Muscle of leg (tissue), 11 donors: ENCODE results near the gene FCRL2. TPM values are rescaled to one million over a fixed set of nuclear protein-coding genes. Genes with fewer than 3 reads are reported as not detected.

Experiments used
- DNase-seq: peaks from one replicate; pipeline ENCODE4 v3.0.0; 2013
- H3K27ac ChIP-seq: one replicate; pipeline ENCODE4 v1.5.1; 2013; ENCODE audit warnings: mild to moderate bottlenecking, low read length, control low read depth
- H3K27me3 ChIP-seq: one replicate; pipeline ENCODE4 v1.6.1; 2013; ENCODE audit warnings: low read length; ENCODE audit not compliant: control insufficient read depth, insufficient read depth
- H3K36me3 ChIP-seq: one replicate; pipeline ENCODE4 v1.6.1; 2013; ENCODE audit warnings: low read length; ENCODE audit not compliant: control insufficient read depth, insufficient read depth
- H3K4me1 ChIP-seq: one replicate; pipeline ENCODE4 v1.6.1; 2013; ENCODE audit warnings: low read length; ENCODE audit not compliant: control insufficient read depth, insufficient read depth
- H3K4me3 ChIP-seq: one replicate; pipeline ENCODE4 v1.5.1; 2013; ENCODE audit warnings: low read length, control low read depth
- H3K9me3 ChIP-seq: replicated peaks from 2 replicates; pipeline ENCODE4 v1.6.1; 2013; ENCODE audit warnings: low read depth, low read length; ENCODE audit not compliant: control insufficient read depth
- WGBS: methylation state at CpG from one replicate; pipeline ENCODE4 v1.1.5; 2013; ENCODE audit warnings: missing lambda C conversion rate; ENCODE audit not compliant: insufficient coverage; 5-methylcytosine and 5-hydroxymethylcytosine counted together
- polyA plus RNA-seq, 8 donors: library from polyadenylated mRNA; unstranded; fragments of 120-200 nt; gene quantifications; one replicate each; pipeline versions ENCODE4 v1.2.1 to v1.2.3, GENCODE V29; 2013; ENCODE audit warnings: inconsistent platforms in 1 of 8, low replicate concordance in 1 of 8; ENCODE audit not compliant: insufficient read length in 8 of 8, insufficient read depth in 1 of 8
- total RNA-seq: library from RNA; stranded (reverse); fragments of 120-200 nt; gene quantifications from one replicate; pipeline ENCODE4 v1.2.4, GENCODE V29; 2013

FCRL2 gene
- total and polyA plus RNA-seq, 9 donors = 0.08 to 0.34 (median 0.12) TPM; not detected in 6

DNA sequence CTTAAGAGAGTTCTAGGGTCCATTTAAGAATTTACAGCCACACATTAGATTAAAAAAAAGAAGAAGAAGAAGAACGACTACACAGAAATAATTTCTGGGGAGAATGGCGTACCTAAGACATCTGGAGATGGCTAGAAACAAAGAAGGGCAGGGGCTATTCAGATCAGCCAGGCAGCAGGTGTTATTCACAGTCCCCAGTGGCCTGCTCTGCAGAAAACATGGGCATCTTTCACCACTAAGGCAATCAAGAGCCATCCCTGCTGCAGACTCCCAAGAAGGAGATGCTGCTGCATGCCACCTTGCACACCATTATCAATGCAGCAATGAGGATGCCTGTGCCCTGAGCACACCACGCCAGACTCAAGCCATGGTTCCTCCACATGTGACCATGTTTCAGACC lies 7.9 kb upstream of the FCRL2 start:
- no peaks in the 10 kb centered on the region for H3K27me3 ChIP-seq
- H3K4me3 ChIP-seq = no peak overlapping the region

DNA sequence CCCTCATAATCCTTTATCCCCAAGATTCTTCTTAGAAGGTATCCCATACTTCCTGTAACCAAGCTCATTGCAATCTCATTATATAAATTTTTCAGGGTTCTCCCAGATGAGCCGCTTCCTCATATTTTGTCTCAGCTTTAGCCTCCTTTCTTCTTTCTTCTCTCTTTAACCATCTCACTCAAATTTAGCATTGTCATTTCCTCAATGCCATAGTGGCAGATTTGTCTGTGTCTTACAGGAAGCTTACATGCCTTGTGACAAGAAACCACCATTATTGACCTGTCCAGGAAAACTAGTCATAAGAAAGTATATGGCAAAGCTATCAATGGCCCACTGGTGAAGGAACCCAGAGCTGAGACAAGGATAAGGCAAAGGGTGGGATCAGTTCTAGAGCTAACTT lies 6.0 kb upstream of the FCRL2 start:
- no peaks in the 10 kb centered on the region for H3K9me3 ChIP-seq
- no peak overlapping the region for H3K27ac ChIP-seq
- no peaks in the 10 kb centered on the region for H3K27me3 ChIP-seq
- DNase-seq = peak; percentile 12
- no peaks in the 10 kb centered on the region for H3K36me3 ChIP-seq
- WGBS = 92% methylated on average over 1 of the region's 1 CpG
- no peaks in the 10 kb centered on the region for H3K4me1 ChIP-seq
- H3K4me3 ChIP-seq = no peak overlapping the region

More for the DNA sequence above, 7.9 kb upstream of the FCRL2 start:
- no peak for DNase-seq
- H3K4me1 ChIP-seq = no peaks in the 10 kb centered on the region
- no peaks in the 10 kb centered on the region for H3K36me3 ChIP-seq
- H3K27ac ChIP-seq = no peak overlapping the region
- WGBS = 90% methylated on average over 1 of the region's 3 CpGs
- no peaks in the 10 kb centered on the region for H3K9me3 ChIP-seq

DNA sequence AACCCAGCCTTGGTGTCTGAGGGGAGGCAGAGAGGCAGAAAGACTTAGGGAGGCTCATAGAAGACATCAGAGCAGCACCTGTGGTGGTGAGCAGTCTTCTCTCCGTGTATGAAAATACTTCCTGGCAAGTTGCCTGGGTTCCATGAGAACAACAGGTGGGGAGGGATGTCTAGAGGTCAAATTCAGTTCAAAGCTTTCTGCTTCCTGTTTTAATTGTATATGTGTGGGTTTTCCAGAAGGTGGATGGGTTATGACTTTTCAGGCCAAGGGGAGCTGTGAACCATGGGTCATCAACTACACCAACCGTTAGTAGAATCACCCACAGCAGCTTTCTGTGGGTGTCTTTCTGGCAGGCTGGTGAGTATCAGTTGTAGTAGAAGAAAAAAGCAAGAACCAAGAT lies 4.1 kb upstream of the FCRL2 start:
- Histone ChIP-seq H3K9me3 (no peaks in the 10 kb centered on the region), H3K4me3 (no peak overlapping the region), H3K27ac (no peak overlapping the region), H3K27me3 (no peaks in the 10 kb centered on the region), H3K4me1 (no peaks in the 10 kb centered on the region), H3K36me3 (no peaks in the 10 kb centered on the region)
- WGBS = 22% methylated on average over 1 of the region's 2 CpGs
- DNase-seq = peak; percentile 8

DNA sequence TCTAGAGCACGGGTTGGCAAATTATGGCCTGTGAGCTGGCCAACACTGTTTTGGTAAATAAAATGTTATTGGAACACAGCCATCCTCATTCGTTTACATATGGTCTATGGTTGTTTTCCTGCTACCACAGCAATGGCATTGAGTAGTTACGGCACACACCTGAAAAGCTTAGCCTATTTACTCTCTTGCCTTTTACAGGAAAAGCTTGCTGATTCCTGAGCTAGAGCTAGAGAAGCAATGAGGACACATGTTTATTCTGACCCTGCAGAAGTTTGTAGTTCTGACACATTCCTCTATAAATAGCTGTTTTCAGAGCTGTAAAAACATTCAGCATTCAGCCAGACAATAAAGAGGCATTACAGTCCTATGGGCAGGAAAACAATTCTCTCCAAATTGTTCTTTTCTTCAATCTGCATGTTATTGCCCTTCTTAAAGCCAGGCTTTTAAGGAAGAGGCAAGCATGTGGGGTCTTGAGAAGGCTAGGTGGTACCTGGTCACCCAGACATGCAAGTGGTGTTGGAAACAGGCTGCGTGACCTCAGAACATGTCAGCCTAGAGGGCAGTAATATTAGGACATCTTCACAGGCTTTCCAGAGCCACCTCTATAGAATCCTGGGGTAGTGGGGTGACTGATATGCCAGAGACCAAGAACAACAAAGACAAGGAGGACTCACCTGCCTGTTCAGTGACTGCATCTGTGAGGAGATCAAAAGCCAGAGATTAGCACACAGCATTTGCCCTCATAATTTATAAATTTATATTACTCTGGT lies 1.6 kb downstream of the FCRL2 start:
- DNase-seq = no peak
- Histone ChIP-seq H3K4me3 (no peak overlapping the region), H3K36me3 (no peaks in the 10 kb centered on the region), H3K27me3 (no peaks in the 10 kb centered on the region), H3K27ac (no peak overlapping the region), H3K4me1 (no peaks in the 10 kb centered on the region), H3K9me3 (no peaks in the 10 kb centered on the region)
- 81% methylated on average over 3 of the region's 4 CpGs for WGBS

DNA sequence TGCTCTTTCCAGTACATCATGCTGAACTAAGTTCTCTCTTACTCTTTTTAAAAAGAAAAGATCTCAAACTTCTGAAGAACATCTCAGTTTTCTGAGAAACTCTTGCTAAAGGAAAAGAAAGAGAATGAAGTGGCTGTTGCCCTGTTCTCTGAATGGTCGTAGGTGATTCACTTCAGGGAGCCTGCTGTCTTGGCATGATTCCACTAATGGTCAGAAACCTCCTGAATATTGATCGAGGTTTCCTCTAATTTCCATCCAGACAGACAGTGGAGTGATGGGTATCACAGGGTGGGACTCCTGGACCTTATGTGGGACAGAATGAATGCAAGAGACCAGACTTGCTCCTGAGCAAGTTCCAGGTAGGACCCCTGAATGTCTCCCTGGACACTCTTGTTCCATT lies 2.5 kb downstream of the FCRL2 start:
- Histone ChIP-seq H3K9me3 (no peaks in the 10 kb centered on the region), H3K36me3 (no peaks in the 10 kb centered on the region), H3K4me3 (no peak overlapping the region), H3K27ac (no peak overlapping the region), H3K27me3 (no peaks in the 10 kb centered on the region), H3K4me1 (no peaks in the 10 kb centered on the region)
- no peak for DNase-seq
- no CpG with 5 or more reads among the region's 2 CpGs for WGBS

DNA sequence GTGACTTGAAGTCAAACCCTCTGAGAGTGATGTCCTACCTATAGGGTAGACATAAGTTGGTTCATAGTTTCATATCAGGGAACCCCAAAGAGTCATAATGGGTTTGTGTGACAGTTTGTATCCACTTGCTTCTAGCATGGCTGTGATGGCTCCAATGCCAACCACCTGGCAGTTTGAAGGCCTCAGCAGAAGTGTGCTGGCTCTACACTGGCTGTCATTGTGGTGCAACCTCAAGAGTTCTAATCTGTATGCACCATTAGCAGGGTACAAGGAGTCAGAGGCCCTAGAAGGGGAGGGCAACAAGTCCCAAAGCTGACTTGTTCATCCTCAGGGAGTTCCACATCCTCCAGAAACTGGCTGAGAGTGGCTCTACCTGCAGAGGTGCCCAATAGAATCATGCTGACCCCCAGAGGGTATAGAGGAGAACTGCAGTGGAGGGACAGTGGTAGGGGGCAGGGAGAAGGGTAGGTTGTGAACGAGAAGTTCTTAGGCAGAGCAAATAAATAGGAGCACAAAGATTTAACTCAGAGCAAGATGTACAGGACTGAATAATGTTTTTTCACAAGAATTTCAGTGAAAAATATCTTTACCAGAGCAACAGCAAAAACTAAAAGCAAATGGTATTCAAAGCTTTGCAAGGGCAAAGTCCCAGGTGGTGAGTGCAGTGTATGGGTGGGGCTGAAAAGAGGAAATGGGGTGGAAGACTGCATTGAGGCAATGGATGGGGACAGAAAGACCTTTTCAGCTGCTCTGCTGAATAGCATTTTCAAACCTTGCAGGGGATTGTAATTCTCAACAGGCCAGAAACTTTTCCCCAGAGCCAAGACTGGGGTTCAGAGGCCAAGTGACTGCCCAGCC lies 3.2 kb downstream of the FCRL2 start:
- no CpG with 5 or more reads among the region's 1 CpG for WGBS
- no peaks in the 10 kb centered on the region for H3K9me3 ChIP-seq
- DNase-seq = no peak
- H3K4me3 ChIP-seq = no peak overlapping the region
- H3K27ac ChIP-seq = no peak overlapping the region
- no peaks in the 10 kb centered on the region for H3K27me3 ChIP-seq
- no peaks in the 10 kb centered on the region for H3K4me1 ChIP-seq
- H3K36me3 ChIP-seq = no peaks in the 10 kb centered on the region

DNA sequence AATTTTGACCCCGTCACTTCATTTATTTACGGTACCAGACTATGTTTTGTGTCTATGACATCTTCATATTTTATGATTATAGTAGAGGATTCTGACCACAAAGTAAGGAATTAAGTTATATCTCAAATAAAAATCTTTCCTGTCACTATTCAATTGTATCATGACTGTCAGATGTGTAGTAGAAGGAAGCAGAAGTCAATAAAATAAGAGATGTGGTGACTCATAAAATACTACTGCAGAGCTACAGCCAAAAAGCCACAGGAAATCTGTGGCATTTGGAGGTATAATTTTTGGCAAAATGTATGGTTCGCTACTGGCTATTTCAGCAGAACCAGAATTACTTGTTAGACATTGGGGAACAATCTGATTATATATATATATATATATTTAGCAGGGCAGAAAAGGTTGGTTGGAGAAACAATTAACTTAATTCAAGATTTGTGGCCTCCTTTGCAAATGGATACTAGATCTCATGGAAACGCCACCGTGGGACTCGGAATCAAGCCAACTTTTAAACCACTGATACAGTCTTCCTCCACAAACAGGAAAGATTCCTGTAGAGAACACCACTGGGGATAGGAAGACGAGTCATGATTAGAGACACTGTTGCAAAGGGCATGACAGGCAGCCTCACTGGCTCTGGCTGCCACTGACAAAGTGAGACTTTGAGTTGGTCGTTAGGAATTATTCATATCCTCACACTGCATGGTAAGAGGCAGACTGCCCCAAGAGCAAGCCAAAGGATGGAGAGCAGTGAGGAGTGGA lies 5.1 kb downstream of the FCRL2 start:
- Histone ChIP-seq H3K4me3 (no peak overlapping the region), H3K27ac (no peak overlapping the region), H3K9me3 (no peaks in the 10 kb centered on the region), H3K4me1 (no peaks in the 10 kb centered on the region), H3K36me3 (no peaks in the 10 kb centered on the region), H3K27me3 (no peaks in the 10 kb centered on the region)
- WGBS = no CpG with 5 or more reads among the region's 8 CpGs
- DNase-seq = no peak

DNA sequence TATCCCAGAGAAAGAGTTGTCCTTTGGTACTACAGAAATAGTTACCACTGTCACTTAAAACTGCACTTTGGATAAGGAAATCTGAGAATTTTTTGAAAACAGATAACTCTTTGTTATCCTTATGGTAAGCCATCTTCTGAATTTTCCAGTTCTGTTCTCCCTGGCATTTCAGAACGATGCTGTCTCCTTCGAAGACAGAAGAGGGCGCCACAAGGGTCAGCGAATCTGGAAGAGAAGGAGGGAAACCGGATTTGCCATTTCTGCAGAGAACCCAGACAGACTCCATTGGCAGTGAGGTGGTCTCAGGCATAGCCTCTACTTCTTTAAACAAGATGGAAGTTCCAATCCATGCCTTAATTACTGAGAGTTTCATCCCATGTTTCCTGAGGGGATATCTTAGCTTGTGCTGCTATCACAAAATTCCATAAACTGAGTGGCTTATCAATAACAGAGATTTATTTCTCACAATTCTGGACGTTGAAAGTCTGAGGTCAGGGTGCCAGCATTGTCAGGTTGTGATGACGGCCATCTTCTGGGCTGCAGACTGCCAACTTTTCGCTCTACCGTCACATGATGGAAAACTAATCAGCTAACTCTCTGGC lies 6.4 kb downstream of the FCRL2 start:
- Histone ChIP-seq H3K36me3 (no peaks in the 10 kb centered on the region), H3K4me3 (no peak overlapping the region), H3K27me3 (no peaks in the 10 kb centered on the region), H3K27ac (no peak overlapping the region), H3K4me1 (no peaks in the 10 kb centered on the region), H3K9me3 (no peaks in the 10 kb centered on the region)
- DNase-seq = no peak
- 58% methylated on average over 9 of the region's 9 CpGs for WGBS

DNA sequence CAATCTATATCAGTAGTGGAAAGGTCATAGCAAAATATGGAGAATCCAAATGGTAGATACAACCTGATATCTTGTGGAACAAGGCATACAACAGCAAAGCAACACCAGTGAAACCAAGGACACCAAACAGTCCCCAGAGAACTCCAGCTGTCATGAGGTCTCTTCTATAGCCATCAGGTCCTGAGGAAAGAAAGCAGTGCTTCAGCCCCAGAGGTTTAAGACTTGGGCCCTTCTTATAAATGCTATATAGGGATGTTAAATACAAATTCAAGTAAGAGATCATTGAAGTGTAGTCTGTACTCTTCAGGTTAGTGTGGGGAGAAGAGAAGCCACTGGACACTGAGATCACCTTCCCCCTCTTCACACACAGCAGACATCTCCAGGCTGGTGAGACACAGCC lies 10.1 kb downstream of the FCRL2 start:
- no peak overlapping the region for H3K27ac ChIP-seq
- no peaks in the 10 kb centered on the region for H3K27me3 ChIP-seq
- no peak overlapping the region for H3K4me3 ChIP-seq

DNA sequence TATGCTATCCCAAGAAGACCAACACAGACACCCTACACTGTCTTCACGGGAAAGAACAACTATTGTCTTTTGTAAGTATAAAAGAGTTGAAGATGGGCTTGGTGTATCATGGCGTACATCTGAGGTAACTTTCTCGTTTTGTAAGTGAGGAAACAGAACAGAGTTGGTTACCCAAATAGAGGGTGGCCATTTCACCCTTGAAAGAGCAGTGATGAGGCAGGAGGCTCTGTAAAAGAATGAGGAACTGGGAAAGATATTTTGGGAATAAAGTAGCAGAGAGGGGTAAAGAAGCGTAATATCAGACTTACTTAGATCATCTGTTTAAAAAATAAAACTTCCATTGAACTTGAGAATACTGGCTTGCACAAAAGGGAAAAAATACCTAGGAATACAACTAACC lies 18.9 kb downstream of the FCRL2 start:
- H3K27me3 ChIP-seq = no peaks in the 10 kb centered on the region

More for the DNA sequence above, 10.1 kb downstream of the FCRL2 start:
- DNase-seq = no peak
- H3K4me1 ChIP-seq = no peaks in the 10 kb centered on the region
- no peaks in the 10 kb centered on the region for H3K36me3 ChIP-seq
- no peaks in the 10 kb centered on the region for H3K9me3 ChIP-seq

More for the DNA sequence above, 18.9 kb downstream of the FCRL2 start:
- no peak for DNase-seq
- 94% methylated on average over 2 of the region's 4 CpGs for WGBS
- Histone ChIP-seq H3K27ac (no peak overlapping the region), H3K36me3 (no peaks in the 10 kb centered on the region), H3K9me3 (no peaks in the 10 kb centered on the region), H3K4me1 (no peaks in the 10 kb centered on the region), H3K4me3 (no peak overlapping the region)
